HepG2 (cell line): Measurements from ENCODE around the gene TRUB1. TPM values are rescaled to one million over a fixed set of nuclear protein-coding genes. Genes with fewer than 3 reads are reported as not detected.

Experiments used
- ATAC-seq: fragments of 200-7000 bp; cut with Tn5 transposase; 3 replicates; pipeline ENCODE4 v1.9.1; 2020; ENCODE audit warnings: mild to moderate bottlenecking, moderate library complexity
- BruUV-seq: library from RNA; stranded (reverse); fragments of 400-500 nt; replicated peaks from 2 replicates; lab custom pipeline; 2021; lab: Mats Ljungman, UMichigan
- CTCF ChIA-PET: fragments of 300-600 bp; formaldehyde crosslinking; extraction: SDS; loops from one replicate; lab custom pipeline; 2021; ENCODE audit warnings: low total read pairs, inconsistent platforms, low intra/inter-chr PET ratio; lab: Yijun Ruan, JAX
- POLR2A ChIA-PET: fragments of 350-600 bp; sonication (Branson Sonifier 250); formaldehyde crosslinking; loops from one replicate; lab custom pipeline; 2020; ENCODE audit warnings: antibody characterized with exemption, inconsistent platforms; lab: Yijun Ruan, JAX
- DNase-seq: peaks from one replicate; pipeline ENCODE4 v3.0.0-alpha.2; 2015; ENCODE audit warnings: low spot score
- FAIRE-seq: peaks from 3 replicates; lab custom pipeline; 2011; peaks lifted over from hg19 to GRCh38; lab: Jason Lieb, UNC
- H2AFZ ChIP-seq: one replicate; pipeline ENCODE4 v1.6.1; 2011; ENCODE audit warnings: low read length, inconsistent platforms
- H3K27ac ChIP-seq: fragments of 300-600 bp; 3 replicates; pipeline ENCODE4 v1.8.0; 2011; ENCODE audit warnings: mixed run types, mild to moderate bottlenecking, mixed read lengths, low read length, inconsistent platforms; ENCODE audit not compliant: insufficient read depth; ENCODE audit errors: extremely low read length
- H3K27me3 ChIP-seq, 2 experiments: fragments of 200-600 bp in 1 of 2; 2 replicates in 1 of 2; 3 replicates in 1 of 2; pipeline versions ENCODE4 v1.6.0 to v1.8.0; 2011; ENCODE audit warnings: low read length in 2 of 2, mild to moderate bottlenecking in 2 of 2, moderate library complexity in 2 of 2, inconsistent platforms in 1 of 2; ENCODE audit not compliant: insufficient read depth in 2 of 2, control insufficient read depth in 1 of 2
- H3K36me3 ChIP-seq, 2 experiments: fragments of 200-600 bp in 1 of 2; replicated peaks in 1 of 2; 2 replicates in 1 of 2; 3 replicates in 1 of 2; pipeline versions ENCODE4 v1.5.1 to v1.8.0; 2011; ENCODE audit warnings: low read length in 2 of 2, inconsistent platforms in 1 of 2; ENCODE audit not compliant: insufficient read depth in 2 of 2, control insufficient read depth in 1 of 2
- H3K4me1 ChIP-seq: 2 replicates; pipeline ENCODE4 v1.5.1; 2012; ENCODE audit warnings: low read length, inconsistent platforms; ENCODE audit not compliant: insufficient read depth
- H3K4me2 ChIP-seq: 2 replicates; pipeline ENCODE4 v1.6.0; 2011; ENCODE audit warnings: low read depth, low read length, inconsistent platforms
- H3K4me3 ChIP-seq, 3 experiments: fragments of 200-600 bp in 1 of 3; sonication (generic), shearing (Covaris generic) in 1 of 3; replicated peaks in 1 of 3; 2 replicates each; pipeline ENCODE4 v1.5.1; 2011 to 2016; ENCODE audit warnings: low read length in 3 of 3, inconsistent platforms in 2 of 3, low read depth in 2 of 3, mild to moderate bottlenecking in 2 of 3, control low read depth in 1 of 3, mixed read lengths in 1 of 3; ENCODE audit not compliant: insufficient read depth in 1 of 3
- H3K79me2 ChIP-seq: one replicate; pipeline ENCODE4 v1.6.1; 2011; ENCODE audit warnings: low read length, inconsistent platforms; ENCODE audit not compliant: insufficient read depth
- H3K9ac ChIP-seq: 2 replicates; pipeline ENCODE4 v1.6.0; 2011; ENCODE audit warnings: mild to moderate bottlenecking, low read depth, low read length, inconsistent platforms; ENCODE audit not compliant: insufficient read depth
- H3K9me3 ChIP-seq: 2 replicates; pipeline ENCODE4 v1.5.1; 2012; ENCODE audit warnings: mild to moderate bottlenecking, low read length
- H4K20me1 ChIP-seq: 2 replicates; pipeline ENCODE4 v1.6.0; 2011; ENCODE audit warnings: inconsistent platforms, mild to moderate bottlenecking, low read length, moderate library complexity; ENCODE audit not compliant: insufficient read depth
- JUNB ChIP-seq: sonication (generic); formaldehyde crosslinking; IDR thresholded peaks from 2 replicates; pipeline ENCODE4 v1.8.0; 2022; ENCODE audit warnings: missing genetic modification reagents, mild to moderate bottlenecking, borderline replicate concordance
- TBX2 ChIP-seq: sonication (generic); formaldehyde crosslinking; IDR thresholded peaks from 2 replicates; pipeline ENCODE4 v1.5.0; 2020; ENCODE audit warnings: missing genetic modification reagents, mild to moderate bottlenecking, borderline replicate concordance
- ZKSCAN8 ChIP-seq: IDR thresholded peaks from 2 replicates; pipeline ENCODE4 v1.6.1; 2016; ENCODE audit warnings: borderline replicate concordance, missing genetic modification reagents, missing compliant biosample characterization
- ZNF260 ChIP-seq: sonication (generic); formaldehyde crosslinking; IDR thresholded peaks from 2 replicates; pipeline ENCODE4 v1.4.0; 2020; ENCODE audit warnings: missing genetic modification reagents, low read depth, mild to moderate bottlenecking, borderline replicate concordance
- WGBS: methylation state at CpG from one replicate; pipeline ENCODE4 v1.1.6; 2017; ENCODE audit warnings: low lambda C conversion rate; 5-methylcytosine and 5-hydroxymethylcytosine counted together
- in situ Hi-C: cut with HindIII; loops from 2 replicates; pipeline ENCODE4 v1.10.0; 2017; ENCODE audit warnings: low pct_unique_long_range_greater_than_20kb; ENCODE audit not compliant: extremely low pct_ligation_motif_present
- intact Hi-C: fragments of 100-400 bp; cut with micrococcal nuclease; formaldehyde crosslinking; loops from one replicate; pipeline ENCODE4 v1.10.0; 2022; ENCODE audit not compliant: unreplicated experiment
- polyA plus RNA-seq, 8 experiments: library from polyadenylated mRNA; depleted of rRNA in 3 of 8; stranded (reverse) in 7 of 8; unstranded in 1 of 8; fragments of >200 nt; fragmentation: Illumina TruSeq in 4 of 8; extraction: Trizol in 4 of 8; gene quantifications; 2 replicates each; pipeline versions ENCODE4 v1.2.1 to v1.2.3, GENCODE V29; 2011 to 2016; ENCODE audit warnings: low read depth in 4 of 8, missing spikeins in 1 of 8, mixed read lengths in 1 of 8; ENCODE audit not compliant: insufficient read depth in 1 of 8
- total RNA-seq, 5 experiments: library from RNA; depleted of rRNA; stranded (reverse); fragments of >200 nt; fragmentation: Illumina TruSeq; extraction: Trizol; gene quantifications; 2 replicates each; pipeline ENCODE4 v1.2.3, GENCODE V29; 2016; ENCODE audit warnings: low read depth in 1 of 5
- TF ChIP-seq, protein P1 (sequence below): sonication (generic); formaldehyde crosslinking; IDR thresholded peaks from 2 replicates; pipeline ENCODE4 v1.4.0; 2020; ENCODE audit warnings: missing genetic modification reagents, borderline replicate concordance
- TF ChIP-seq, protein P2 (sequence below): IDR thresholded peaks from 2 replicates; pipeline ENCODE4 v1.6.1; 2012; ENCODE audit warnings: low read length, improper control_type of control experiment
- TF ChIP-seq, protein P3 (sequence below): sonication (generic); formaldehyde crosslinking; IDR thresholded peaks from 2 replicates; pipeline ENCODE4 v1.5.0; 2020; ENCODE audit warnings: mild to moderate bottlenecking, missing genetic modification reagents

The TRUB1 gene
- total and polyA plus RNA-seq, 2 of the 13 experiments (the other 11 are each of a cell fraction or from before 2014, with no cell fraction given): 10.6 to 38.9 TPM

DNA sequence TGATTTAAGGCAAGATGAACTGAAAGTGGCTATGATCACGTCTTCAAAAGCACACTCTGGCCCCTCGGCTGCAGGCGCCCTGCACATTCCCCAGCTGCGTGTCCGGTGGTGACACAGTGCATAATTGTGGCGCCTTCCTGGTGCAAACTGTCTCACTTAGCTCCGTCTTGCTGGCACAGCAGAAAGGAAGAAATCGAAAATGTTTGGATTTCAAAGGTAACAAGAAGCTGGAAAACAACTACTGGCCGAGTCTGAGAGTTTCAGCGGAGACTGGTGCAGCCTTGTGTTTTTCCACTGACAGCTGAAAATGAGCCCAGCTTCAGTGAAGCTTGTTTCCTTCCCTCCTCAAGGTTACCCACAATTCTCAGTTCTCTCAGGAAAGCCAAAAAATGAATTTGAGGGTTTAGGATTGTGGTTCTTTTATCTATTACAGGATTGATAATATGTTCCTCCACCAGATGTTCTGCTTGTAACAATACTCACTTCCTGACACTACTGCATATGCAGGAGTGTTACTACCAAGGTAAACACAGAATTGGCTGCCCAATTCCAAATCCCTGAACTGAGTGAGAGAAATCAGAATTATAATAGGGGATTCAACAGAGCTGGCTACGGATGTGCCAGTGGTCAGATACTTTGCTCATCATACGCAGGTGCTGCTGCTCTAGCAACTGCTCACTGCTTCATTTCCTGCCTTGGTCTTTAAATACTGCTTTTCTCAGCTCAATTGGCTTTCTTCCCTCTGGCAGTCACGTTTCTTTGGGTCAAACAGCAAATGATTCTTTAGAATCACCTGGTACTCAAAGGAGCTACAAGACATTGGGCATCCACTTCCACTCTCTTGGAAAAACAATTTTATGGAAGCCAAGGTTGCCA lies 63.7 kb downstream of the TRUB1 start (continued):
- TF ChIP-seq, protein P1, sequence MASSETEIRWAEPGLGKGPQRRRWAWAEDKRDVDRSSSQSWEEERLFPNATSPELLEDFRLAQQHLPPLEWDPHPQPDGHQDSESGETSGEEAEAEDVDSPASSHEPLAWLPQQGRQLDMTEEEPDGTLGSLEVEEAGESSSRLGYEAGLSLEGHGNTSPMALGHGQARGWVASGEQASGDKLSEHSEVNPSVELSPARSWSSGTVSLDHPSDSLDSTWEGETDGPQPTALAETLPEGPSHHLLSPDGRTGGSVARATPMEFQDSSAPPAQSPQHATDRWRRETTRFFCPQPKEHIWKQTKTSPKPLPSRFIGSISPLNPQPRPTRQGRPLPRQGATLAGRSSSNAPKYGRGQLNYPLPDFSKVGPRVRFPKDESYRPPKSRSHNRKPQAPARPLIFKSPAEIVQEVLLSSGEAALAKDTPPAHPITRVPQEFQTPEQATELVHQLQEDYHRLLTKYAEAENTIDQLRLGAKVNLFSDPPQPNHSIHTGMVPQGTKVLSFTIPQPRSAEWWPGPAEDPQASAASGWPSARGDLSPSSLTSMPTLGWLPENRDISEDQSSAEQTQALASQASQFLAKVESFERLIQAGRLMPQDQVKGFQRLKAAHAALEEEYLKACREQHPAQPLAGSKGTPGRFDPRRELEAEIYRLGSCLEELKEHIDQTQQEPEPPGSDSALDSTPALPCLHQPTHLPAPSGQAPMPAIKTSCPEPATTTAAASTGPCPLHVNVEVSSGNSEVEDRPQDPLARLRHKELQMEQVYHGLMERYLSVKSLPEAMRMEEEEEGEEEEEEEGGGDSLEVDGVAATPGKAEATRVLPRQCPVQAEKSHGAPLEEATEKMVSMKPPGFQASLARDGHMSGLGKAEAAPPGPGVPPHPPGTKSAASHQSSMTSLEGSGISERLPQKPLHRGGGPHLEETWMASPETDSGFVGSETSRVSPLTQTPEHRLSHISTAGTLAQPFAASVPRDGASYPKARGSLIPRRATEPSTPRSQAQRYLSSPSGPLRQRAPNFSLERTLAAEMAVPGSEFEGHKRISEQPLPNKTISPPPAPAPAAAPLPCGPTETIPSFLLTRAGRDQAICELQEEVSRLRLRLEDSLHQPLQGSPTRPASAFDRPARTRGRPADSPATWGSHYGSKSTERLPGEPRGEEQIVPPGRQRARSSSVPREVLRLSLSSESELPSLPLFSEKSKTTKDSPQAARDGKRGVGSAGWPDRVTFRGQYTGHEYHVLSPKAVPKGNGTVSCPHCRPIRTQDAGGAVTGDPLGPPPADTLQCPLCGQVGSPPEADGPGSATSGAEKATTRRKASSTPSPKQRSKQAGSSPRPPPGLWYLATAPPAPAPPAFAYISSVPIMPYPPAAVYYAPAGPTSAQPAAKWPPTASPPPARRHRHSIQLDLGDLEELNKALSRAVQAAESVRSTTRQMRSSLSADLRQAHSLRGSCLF (CRISPR knock-in tag): no peak
- no peak for TF ChIP-seq ZKSCAN8 (CRISPR knock-in tag)
- no peak for TF ChIP-seq JUNB (CRISPR knock-in tag)
- TF ChIP-seq TBX2 (CRISPR knock-in tag): 0 out of 2 replicates have a peak, but pooled peaks have one; percentile 36

DNA sequence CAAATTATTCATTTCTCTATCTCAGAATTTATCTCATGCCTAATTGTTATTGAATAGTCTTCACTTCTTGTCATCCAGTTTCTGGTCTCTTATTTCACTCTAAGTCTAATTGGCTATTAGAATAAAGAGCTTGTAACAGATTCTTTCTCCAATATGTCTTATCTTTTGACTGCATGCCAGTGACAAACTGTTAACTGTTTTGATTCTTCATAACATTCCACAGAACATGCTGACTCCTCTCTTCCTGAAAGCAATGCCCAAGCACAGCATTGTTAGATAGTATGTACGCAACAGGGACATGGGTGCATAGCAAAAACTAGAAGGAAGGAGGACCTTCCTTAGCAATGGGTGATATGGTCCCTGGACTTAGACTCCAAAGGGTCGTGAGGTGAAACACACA lies 65.4 kb downstream of the TRUB1 start:
- in situ Hi-C loops: no loop called here
- TF ChIP-seq, protein P2, sequence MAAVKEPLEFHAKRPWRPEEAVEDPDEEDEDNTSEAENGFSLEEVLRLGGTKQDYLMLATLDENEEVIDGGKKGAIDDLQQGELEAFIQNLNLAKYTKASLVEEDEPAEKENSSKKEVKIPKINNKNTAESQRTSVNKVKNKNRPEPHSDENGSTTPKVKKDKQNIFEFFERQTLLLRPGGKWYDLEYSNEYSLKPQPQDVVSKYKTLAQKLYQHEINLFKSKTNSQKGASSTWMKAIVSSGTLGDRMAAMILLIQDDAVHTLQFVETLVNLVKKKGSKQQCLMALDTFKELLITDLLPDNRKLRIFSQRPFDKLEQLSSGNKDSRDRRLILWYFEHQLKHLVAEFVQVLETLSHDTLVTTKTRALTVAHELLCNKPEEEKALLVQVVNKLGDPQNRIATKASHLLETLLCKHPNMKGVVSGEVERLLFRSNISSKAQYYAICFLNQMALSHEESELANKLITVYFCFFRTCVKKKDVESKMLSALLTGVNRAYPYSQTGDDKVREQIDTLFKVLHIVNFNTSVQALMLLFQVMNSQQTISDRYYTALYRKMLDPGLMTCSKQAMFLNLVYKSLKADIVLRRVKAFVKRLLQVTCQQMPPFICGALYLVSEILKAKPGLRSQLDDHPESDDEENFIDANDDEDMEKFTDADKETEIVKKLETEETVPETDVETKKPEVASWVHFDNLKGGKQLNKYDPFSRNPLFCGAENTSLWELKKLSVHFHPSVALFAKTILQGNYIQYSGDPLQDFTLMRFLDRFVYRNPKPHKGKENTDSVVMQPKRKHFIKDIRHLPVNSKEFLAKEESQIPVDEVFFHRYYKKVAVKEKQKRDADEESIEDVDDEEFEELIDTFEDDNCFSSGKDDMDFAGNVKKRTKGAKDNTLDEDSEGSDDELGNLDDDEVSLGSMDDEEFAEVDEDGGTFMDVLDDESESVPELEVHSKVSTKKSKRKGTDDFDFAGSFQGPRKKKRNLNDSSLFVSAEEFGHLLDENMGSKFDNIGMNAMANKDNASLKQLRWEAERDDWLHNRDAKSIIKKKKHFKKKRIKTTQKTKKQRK: no peak
- no peak for TF ChIP-seq ZNF260 (CRISPR knock-in tag)
- TF ChIP-seq, protein P3, sequence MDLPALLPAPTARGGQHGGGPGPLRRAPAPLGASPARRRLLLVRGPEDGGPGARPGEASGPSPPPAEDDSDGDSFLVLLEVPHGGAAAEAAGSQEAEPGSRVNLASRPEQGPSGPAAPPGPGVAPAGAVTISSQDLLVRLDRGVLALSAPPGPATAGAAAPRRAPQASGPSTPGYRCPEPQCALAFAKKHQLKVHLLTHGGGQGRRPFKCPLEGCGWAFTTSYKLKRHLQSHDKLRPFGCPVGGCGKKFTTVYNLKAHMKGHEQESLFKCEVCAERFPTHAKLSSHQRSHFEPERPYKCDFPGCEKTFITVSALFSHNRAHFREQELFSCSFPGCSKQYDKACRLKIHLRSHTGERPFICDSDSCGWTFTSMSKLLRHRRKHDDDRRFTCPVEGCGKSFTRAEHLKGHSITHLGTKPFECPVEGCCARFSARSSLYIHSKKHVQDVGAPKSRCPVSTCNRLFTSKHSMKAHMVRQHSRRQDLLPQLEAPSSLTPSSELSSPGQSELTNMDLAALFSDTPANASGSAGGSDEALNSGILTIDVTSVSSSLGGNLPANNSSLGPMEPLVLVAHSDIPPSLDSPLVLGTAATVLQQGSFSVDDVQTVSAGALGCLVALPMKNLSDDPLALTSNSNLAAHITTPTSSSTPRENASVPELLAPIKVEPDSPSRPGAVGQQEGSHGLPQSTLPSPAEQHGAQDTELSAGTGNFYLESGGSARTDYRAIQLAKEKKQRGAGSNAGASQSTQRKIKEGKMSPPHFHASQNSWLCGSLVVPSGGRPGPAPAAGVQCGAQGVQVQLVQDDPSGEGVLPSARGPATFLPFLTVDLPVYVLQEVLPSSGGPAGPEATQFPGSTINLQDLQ (CRISPR knock-in tag): no peak

More for the DNA sequence above, 65.4 kb downstream of the TRUB1 start:
- Histone ChIP-seq H3K9ac (no peak overlapping the region), H3K36me3 (no peaks in the 10 kb centered on the region), H3K4me3 (no peak overlapping the region), H3K9me3 (no peaks in the 10 kb centered on the region), H3K4me2 (no peak overlapping the region), H2AFZ (no peak overlapping the region), H3K27ac (no peak overlapping the region), H3K27me3 (peaks cover 0 to 4% of the 10 kb centered on the region in 2 experiments; a peak in 1 of 5 replicates), H3K79me2 (no peaks in the 10 kb centered on the region), H4K20me1 (no peaks in the 10 kb centered on the region), H3K4me1 (peaks cover 23% of the 10 kb centered on the region)
- ATAC-seq (no peak), DNase-seq (no peak), FAIRE-seq (no peak)
- CTCF ChIA-PET: no interaction called here
- intact Hi-C loops: no loop called here
- no TSS peak for BruUV-seq
- WGBS: 28% methylated on average over 2 of the region's 2 CpGs
- POLR2A ChIA-PET: no interaction called here
